HepG2 (cell line): ENCODE results near the gene DIPK1A. TPM values are rescaled to one million over a fixed set of nuclear protein-coding genes. Genes with fewer than 3 reads are reported as not detected.
A peak's percentile ranks its signal among the peaks of the same experiment; 100 is the strongest.

Experiments used
- ARID3A ChIP-seq: IDR thresholded peaks from 2 replicates; pipeline ENCODE4 v1.6.1; 2012; ENCODE audit warnings: low read depth, low read length, improper control_type of control experiment
- ARID5B ChIP-seq: IDR thresholded peaks from 2 replicates; pipeline ENCODE4 v1.4.0; 2020; ENCODE audit warnings: mild to moderate bottlenecking, missing genetic modification reagents
- ASH2L ChIP-seq: fragments of 300-600, 200-600 bp; sonication (generic); IDR thresholded peaks from 2 replicates; pipeline ENCODE4 v1.7.0; 2017; ENCODE audit warnings: low read depth, mild to moderate bottlenecking, moderate library complexity, mixed read lengths, low read length; ENCODE audit not compliant: insufficient read length
- HNF1B ChIP-seq: sonication (generic); formaldehyde crosslinking; IDR thresholded peaks from 2 replicates; pipeline ENCODE4 v1.5.1; 2020; ENCODE audit warnings: mild to moderate bottlenecking, moderate library complexity, missing genetic modification reagents
- MAFK ChIP-seq, 2 experiments: IDR thresholded peaks in 1 of 2; conservative IDR thresholded peaks in 1 of 2; 2 replicates each; pipeline ENCODE4 v1.6.1; 2011; ENCODE audit warnings: improper control_type of control experiment in 2 of 2, low read length in 2 of 2
- NAIF1 ChIP-seq: sonication (generic); formaldehyde crosslinking; IDR thresholded peaks from 2 replicates; pipeline ENCODE4 v1.5.0; 2020; ENCODE audit warnings: mild to moderate bottlenecking, missing genetic modification reagents, borderline replicate concordance
- SALL2 ChIP-seq: sonication (generic); formaldehyde crosslinking; IDR thresholded peaks from 2 replicates; pipeline ENCODE4 v1.8.1; 2023; ENCODE audit warnings: mild to moderate bottlenecking, missing genetic modification reagents, inconsistent platforms
- SIN3B ChIP-seq: fragments of 150-350 bp; IDR thresholded peaks from 2 replicates; pipeline ENCODE4 v1.6.1; 2014; ENCODE audit warnings: low read length
- SMARCE1 ChIP-seq: fragments of 450-650 bp; IDR thresholded peaks from 2 replicates; pipeline ENCODE4 v1.6.1; 2017; ENCODE audit warnings: borderline replicate concordance
- TAF15 ChIP-seq: fragments of 200-400 bp; formaldehyde crosslinking; IDR thresholded peaks from one replicate; pipeline ENCODE4 v1.6.1; 2018; ENCODE audit warnings: mild to moderate bottlenecking, low read depth, low read length; ENCODE audit not compliant: poor library complexity, severe bottlenecking
- XRCC5 ChIP-seq: fragments of 200-400 bp; formaldehyde crosslinking; optimal IDR thresholded peaks from 2 replicates; pipeline ENCODE3; 2017; ENCODE audit warnings: mild to moderate bottlenecking, low read length
- ZBTB14 ChIP-seq: sonication (generic); formaldehyde crosslinking; IDR thresholded peaks from 2 replicates; pipeline ENCODE4 v1.4.0; 2020; ENCODE audit warnings: missing genetic modification reagents
- ZBTB46 ChIP-seq: sonication (generic); formaldehyde crosslinking; IDR thresholded peaks from 2 replicates; pipeline ENCODE4 v1.4.0; 2020; ENCODE audit warnings: mild to moderate bottlenecking, missing genetic modification reagents, borderline replicate concordance
- ZC3H4 ChIP-seq: sonication (generic); formaldehyde crosslinking; IDR thresholded peaks from 2 replicates; pipeline ENCODE4 v1.4.0; 2020; ENCODE audit warnings: missing genetic modification reagents, borderline replicate concordance
- ZUFSP ChIP-seq: sonication (generic); formaldehyde crosslinking; IDR thresholded peaks from 2 replicates; pipeline ENCODE4 v1.9.0; 2021; ENCODE audit warnings: missing genetic modification reagents, mild to moderate bottlenecking, borderline replicate concordance
- polyA plus RNA-seq, 8 experiments: library from polyadenylated mRNA; depleted of rRNA in 3 of 8; stranded (reverse) in 7 of 8; unstranded in 1 of 8; fragments of >200 nt; fragmentation: Illumina TruSeq in 4 of 8; extraction: Trizol in 4 of 8; gene quantifications; 2 replicates each; pipeline versions ENCODE4 v1.2.1 to v1.2.3, GENCODE V29; 2011 to 2016; ENCODE audit warnings: low read depth in 4 of 8, missing spikeins in 1 of 8, mixed read lengths in 1 of 8; ENCODE audit not compliant: insufficient read depth in 1 of 8
- total RNA-seq, 5 experiments: library from RNA; depleted of rRNA; stranded (reverse); fragments of >200 nt; fragmentation: Illumina TruSeq; extraction: Trizol; gene quantifications; 2 replicates each; pipeline ENCODE4 v1.2.3, GENCODE V29; 2016; ENCODE audit warnings: low read depth in 1 of 5

The DIPK1A gene
- total and polyA plus RNA-seq, 2 of the 13 experiments (the other 11 are each of a cell fraction or from before 2014, with no cell fraction given) = 8.4 TPM

GRCh38 chr1:92858564-92859399, 102.5 kb downstream of the DIPK1A start (continued):
- TF ChIP-seq ARID5B (CRISPR knock-in tag) = peak; percentile 48
- TF ChIP-seq MAFK (conservative IDR thresholded peaks at IDR 0.05 in 1 of 2, IDR thresholded peaks at IDR 0.05 in 1 of 2; ENCODE audit: low read length in 2 of 2) = peak in 1 of 2 experiments; percentile 32; a peak in 1 of 4 replicates
- no peak for TF ChIP-seq ZC3H4 (CRISPR knock-in tag)
- peak; percentile 44 for TF ChIP-seq ASH2L
- TF ChIP-seq SALL2 = no peak
- peak; percentile 100 for TF ChIP-seq ARID3A
- TF ChIP-seq NAIF1 (CRISPR knock-in tag) = no peak
- no peak for TF ChIP-seq ZBTB14 (CRISPR knock-in tag)
- no peak for TF ChIP-seq ZBTB46 (CRISPR knock-in tag)
- TF ChIP-seq TAF15 = no peak
- no peak for TF ChIP-seq HNF1B (CRISPR knock-in tag)
- TF ChIP-seq ZUFSP = no peak
- no peak for TF ChIP-seq SMARCE1
- TF ChIP-seq SIN3B = no peak
- TF ChIP-seq XRCC5 = no peak
